Activated CD4-positive, alpha-beta T cell treated with anti-CD3 and anti-CD28 coated beads, Interleukin-2, Interleukin-4, amounts not matched to agents 100 ng/mL and 50 ng/mL, durations not matched to agents 16 hours and 8 hours (primary cell): ENCODE measurements around the gene PSMD8.
A peak's percentile ranks its signal among the peaks of the same experiment; 100 is the strongest.
"Not testable (repeated sequence)": the region's sequence is repeated elsewhere in the genome, so short reads cannot be mapped to it uniquely, and the experiment has no call there.

ENCODE experiments used
- DNase-seq: peaks from one replicate; pipeline ENCODE4 v3.0.0-alpha.2; 2020; ENCODE audit warnings: low spot score

PSMD8 gene

DNA sequence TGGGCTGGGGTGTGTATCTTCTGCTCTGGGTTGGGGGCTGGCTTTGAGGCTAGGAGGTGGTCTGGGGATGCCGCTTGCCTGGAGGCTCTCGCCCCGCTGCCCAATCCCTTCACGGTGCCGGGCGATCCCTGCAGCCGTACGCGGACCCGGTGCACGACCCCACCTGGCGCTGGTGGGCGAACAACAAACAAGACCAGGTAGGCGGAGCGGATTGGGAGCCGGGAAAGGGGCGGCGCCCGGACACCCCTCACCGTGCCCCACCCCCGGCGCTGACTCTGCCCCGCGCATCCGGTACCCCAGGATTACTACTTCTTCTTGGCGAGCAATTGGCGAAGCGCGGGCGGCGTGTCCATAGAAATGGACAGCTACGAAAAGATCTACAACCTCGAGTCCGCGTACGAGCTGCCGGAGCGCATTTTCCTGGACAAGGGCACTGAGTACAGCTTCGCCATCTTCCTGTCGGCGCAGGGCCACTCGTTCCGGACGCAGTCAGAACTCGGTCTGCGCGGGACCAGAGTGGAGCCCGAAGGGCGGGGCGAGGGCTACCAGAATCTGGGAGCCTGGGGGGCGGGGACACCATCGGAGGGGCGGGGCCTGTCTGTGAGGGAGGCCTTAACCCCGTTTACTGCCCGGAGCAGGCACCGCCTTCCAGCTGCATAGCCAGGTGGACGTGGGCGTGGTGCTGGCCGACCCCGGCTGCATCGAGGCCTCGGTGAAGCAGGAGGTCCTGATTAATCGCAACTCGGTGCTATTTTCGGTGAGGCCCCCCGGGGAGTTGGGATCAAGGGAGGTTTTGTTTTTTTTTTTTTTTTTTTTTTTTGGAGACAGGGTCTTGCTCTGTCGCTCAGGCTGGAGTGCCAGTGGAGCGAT is 12.1 kb upstream of the PSMD8 start:
- DNase-seq, result peak; percentile 88

DNA sequence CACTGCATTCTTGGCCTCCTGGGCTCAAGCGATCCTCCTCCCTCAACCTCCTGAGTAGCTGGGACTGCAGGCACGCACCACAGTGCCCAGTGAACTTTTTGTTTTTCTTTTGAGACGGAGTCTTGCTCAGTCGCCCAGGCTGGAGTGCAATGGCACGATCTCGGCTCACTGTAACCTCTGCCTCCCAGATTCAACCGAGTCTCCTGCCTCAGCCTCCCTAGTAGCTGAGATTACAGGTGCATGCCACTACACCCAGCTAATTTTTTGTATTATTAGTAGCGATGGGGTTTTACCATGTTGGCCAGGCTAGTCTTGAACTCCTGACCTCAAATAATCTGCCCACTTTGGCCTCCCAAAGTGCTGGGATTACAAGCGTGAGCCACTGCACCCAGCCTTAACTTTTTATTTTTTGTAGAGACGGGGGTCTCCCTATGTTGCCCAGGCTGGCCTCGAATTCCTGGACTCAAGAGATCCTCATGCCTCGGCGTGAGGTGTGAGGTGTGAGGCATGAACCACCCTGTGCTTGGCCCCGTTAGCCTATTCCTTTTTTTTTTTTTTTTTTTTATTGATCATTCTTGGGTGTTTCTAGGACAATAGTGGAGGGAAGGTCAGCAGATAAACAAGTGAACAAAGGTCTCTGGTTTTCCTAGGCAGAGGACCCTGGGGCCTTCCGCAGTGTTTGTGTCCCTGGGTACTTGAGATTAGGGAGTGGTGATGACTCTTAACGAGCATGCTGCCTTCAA is 11.3 kb upstream of the PSMD8 start:
- not testable (repeated sequence) for DNase-seq

DNA sequence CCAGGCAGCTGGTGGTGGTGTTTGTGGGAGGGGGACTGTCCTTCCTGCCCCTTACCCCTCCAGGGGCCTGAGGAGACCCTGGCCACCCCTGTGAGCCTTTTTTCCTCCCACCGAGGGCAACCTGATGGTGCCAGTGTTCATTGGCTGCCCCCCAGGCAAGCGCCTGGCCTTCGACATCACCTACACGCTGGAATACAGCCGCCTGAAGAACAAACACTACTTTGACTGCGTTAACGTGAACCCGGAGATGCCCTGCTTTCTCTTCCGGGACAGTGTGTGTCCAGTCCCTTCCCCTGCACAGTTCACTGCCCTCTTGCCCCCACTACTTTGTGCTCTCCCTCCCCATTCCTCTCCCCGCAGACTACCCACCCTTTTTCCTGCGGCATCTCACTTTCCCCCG is 7.3 kb upstream of the PSMD8 start:
- DNase-seq, result no peak

DNA sequence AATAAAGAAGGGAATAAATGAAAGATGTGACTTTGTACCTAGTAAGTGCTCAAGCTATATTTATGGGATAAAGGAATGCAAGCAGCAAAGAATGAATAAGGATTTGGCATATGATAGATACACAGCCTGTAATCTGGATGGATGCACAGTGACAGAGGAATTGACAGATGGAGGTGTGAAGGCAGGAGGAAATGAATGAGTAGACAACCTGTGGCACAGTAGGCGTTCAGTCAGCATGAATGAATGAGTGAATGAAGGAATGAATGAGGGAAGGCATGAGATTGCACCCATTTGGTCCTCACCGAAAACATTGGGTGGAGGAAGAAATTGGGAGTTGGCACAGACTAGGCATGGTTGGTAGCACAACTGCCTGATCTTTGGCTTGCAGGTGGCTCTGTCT is 4.8 kb upstream of the PSMD8 start:
- no peak for DNase-seq

DNA sequence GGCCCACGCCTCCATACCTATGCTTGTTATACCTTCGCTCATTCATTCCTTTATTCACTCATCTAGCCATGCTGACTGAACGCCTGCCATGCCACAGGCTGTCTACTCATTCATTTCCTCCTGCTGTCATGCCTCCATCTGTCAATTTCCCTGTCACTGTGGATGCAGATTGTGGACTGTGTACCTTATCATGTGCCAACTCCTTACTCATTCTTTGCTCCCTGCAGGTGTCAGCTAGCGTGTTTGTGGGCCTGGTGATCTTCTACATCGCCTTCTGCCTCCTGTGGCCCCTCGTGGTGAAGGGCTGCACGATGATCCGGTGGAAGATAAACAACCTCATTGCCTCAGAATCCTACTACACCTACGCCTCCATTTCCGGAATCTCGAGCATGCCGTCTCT is 4.1 kb upstream of the PSMD8 start:
- DNase-seq, result no peak

DNA sequence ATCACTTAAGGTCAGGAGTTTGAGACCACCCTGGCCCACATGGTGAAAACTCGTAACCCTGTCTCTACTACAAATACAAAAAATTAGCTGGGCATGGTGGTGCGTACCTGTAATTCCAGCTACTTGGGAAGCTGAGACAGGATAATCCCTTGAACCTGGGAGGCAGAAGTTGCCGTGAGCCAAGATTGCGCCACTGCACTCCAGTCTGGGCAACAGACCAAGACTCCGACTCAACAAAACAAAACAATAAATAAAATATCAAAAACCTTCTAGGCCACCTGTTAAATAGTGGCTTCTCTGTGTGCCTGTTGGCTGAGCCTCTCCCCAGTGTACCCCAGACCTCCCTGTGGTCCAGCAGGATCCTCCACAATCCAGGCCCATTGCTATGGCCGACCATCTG is 3.3 kb upstream of the PSMD8 start:
- DNase-seq, result no peak

DNA sequence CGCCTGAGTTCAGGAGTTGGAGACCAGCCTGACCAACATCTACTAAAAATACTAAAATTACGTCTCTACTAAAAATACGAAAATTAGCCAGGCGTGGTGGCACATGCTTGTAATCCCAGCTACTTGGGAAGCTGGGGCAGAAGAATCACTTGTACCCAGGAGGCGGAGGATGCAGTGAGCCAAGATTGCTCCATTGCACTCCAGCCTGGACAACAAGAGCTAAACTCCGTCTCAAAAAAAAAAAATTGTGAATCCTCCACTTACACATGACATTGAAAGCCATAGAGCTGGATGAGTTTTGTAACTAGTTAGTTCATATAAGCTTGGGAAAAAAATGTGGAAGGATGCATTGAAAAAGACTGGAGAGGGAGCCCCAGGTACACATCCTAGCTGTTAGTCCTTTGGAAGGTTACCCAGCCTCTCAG is 452 bp upstream of the PSMD8 start:
- DNase-seq, result no peak

DNA sequence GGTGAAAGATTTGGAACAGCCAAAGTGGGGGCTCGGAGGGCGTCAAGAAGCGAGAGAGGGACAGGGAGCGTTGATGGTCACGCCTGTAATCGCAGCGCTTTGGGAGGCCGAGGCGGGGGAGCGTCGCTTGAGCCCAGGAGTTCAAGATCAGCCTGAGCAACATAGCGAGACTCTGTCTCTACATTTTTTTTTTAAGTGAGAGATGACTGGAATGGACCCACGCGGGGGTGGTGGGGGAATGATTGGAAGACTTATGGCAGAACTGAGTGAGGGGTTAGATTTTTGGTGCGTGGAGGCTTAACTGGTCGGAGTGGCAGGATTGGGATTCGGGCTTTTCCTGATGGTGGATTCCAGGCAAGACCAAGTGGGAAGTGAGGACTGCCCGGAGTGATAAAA is 725 bp downstream of the PSMD8 start:
- no peak for DNase-seq

DNA sequence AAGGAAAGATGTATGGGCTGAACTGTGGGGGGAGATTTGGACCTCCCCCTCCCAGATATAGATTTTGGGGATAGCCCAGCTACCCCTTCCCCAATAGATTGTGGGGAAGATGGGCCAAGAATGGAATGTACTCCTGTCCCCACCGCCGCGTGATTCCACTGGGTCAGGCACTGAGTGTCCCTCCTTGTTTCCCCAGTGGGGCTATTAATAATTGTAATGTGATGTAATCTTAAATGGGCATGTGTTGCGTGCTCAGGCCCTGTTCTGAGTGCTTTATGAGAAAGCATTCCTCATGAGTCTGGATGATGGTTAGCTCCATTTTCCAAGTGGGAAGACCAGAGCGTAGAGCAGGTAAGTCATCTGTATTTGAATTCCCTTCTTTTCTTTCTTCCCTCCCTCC is 1.4 kb downstream of the PSMD8 start:
- DNase-seq, result no peak

DNA sequence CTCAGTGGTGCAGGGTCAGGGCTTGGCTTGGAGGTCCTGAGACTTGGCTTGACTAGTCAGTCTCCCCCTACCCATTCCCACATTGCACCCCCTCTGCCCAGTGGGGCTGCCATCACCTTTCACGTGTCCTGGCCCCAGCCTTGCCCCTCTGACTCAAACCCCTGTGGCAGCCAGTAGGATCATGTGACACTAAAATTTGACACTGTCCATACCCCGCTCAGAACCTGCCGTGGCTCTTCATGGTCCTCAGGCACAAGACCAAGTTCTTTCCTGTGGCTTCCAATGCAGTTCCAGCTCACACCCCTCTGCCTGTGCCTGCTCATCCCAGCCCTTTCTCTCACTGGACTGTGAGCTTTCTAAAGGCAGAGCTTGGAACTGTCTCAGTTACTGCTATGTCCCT is 2.2 kb downstream of the PSMD8 start:
- no peak for DNase-seq

DNA sequence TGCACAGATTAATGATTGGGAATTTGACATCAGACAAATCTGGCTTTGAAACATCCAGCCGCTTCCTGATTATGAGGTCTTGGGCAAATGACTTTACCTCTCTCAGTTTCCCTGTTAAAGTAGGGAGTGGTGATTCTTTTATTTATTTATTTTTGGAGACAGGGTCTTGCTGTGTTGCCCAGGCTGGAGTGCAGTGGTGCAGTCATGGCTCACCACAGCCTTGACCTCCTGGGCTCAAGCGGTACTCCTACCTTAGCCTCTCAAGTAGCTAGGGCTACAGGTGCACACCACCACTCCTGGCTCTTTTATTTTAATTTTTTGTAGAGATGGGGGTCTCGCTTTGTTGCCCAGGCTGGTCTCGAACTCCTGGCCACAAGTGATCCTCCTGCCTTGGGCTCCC is 2.7 kb downstream of the PSMD8 start:
- no peak for DNase-seq

DNA sequence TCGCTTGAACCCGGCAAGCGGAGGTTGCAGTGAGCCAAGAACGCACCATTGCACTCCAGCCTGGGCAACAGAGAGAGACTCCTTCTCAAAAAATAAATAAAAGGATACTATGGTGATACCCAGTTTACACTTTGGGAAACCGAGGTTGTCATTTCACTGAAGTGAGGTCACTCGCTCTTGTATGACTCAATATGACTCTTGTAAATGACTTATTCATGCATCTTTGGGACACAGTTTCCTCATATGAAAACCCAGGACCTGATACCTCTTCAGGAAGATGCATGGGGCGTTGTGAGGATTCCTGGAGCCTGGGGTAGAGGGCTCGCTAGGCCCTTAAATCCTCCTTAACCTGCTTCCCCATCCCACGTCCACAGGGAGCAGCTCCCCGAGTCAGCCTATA is 4.5 kb downstream of the PSMD8 start:
- DNase-seq, result no peak

DNA sequence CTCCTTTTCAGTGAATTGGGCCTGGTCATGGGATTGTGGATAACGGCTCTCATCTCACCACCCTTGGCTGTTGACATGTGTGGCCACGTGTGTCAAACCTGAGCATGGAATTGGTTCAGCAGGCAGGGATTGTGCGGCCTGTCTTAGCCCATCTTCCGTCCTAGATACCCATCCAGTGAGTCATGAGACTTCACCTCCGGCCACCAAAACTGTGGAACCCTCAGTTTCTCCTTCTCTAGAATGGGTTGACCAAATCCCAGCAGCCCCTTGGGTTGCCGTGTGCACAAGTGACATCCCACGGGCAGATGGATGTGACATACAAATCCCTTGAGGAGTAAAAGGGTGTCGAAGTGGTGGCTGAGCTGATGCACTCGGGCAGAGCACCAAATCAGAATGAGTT is 6.8 kb downstream of the PSMD8 start:
- DNase-seq, result no peak

DNA sequence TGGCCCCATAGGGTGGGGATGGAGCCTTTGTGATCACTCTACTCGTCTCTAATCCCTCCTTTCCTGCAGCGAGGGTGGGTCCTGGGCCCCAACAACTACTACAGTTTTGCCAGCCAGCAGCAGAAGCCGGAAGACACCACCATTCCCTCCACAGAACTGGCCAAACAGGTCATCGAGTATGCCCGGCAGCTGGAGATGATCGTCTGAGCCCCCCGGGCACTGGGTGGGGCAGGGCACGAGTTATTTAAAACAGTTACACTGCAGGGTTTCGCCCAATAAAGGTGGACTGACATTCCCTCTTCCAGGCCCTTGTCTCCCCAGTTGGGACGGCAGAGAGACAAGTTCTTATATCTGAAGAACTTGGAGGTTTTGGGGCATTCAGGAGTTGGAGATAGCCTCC is 8.8 kb downstream of the PSMD8 start:
- no peak for DNase-seq

DNA sequence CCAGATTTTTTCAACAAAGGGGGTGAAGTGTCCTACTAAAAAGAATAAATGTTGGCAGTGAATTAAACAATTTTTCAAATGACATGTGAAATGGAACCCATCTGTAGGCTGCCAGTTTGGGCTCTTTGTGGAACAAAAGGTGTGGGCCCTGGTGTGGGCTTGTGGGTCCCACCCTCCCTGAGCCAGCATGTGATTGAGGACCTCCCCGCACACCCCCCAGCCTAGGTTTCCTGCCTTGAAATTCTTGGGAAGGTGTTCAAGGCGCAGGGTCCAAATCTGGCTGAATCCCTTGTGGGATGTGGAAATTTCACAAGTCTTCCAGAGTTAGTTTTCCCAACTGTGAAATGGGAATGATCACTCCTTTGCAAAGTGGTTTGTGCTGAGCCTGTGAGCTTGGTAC is 9.4 kb downstream of the PSMD8 start:
- DNase-seq, result no peak

DNA sequence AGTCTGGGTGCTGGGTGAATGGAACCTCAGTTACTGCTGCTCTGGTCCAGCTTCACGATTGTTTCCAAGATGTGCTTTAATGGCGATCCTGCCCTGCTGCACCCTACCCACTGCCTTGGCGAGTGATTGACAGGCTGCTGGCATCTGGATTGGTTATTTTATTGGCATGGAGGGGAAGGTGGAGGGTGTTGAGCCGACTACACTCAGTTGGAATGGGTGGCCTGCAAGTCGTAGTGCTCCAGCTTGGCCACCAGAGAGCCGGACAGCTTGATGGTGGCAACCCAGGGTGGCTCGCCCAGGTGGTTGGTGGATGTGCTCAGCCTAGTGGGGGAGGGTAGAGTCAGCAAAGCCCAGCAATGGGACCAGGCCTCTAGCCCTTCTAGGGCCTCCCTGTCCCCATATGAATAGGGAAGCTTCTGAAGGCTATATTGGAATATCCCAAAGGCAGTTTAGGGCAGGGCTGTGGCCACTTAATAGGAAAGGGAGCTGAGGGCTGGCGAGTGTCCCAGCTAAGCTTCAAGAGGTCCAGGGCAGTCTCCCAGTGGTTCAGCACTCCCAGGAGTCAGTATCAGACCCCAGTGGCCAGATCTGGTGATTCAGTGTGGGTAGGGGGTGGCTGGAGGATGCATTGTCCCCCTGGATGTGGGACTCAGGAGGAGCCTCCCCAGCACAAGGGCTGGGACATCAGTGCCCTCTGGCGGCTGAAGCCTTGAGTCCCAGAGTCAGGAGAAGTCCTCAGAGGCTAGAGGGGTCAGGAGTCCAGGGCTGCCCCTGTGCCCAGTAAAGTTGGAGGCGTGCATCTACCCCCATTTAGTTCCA is 10.0 kb downstream of the PSMD8 start:
- DNase-seq, result no peak

DNA sequence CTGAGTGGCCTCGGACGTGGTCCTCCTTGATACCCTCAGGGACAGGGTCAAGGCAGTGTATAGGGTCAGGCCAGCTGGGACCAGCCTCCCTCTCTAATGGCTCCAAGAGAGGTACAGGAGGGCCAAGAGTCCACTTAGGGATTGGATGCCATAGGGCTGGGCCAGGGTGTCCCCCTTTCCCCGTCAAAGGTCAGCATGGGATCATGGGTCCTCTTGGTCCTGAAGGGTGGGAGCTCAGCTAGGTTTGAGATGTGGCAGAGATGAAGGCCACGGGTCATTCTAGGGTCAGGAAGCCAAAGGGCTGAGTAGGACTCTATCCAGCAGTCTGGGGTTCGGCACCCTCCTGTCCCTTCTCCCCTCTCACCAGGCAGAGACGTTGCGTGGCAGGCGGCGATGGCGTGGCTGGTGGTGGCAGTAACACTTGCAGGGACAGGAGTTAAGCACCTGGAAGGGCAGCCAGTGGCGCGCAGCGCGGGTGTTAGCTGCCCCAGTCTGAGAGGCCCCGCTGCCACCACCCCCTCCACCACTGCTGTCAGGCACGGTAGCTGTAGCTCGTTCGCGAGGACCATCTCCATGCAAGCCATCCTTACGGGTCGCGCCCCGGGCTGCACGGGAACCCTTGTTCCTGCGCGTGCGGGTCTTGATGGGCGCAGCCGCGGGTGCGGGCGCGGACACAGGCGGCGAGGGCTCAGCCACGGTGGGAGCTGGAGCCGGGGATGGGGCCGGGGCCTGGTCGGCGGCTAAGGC is 10.9 kb downstream of the PSMD8 start:
- no peak for DNase-seq

DNA sequence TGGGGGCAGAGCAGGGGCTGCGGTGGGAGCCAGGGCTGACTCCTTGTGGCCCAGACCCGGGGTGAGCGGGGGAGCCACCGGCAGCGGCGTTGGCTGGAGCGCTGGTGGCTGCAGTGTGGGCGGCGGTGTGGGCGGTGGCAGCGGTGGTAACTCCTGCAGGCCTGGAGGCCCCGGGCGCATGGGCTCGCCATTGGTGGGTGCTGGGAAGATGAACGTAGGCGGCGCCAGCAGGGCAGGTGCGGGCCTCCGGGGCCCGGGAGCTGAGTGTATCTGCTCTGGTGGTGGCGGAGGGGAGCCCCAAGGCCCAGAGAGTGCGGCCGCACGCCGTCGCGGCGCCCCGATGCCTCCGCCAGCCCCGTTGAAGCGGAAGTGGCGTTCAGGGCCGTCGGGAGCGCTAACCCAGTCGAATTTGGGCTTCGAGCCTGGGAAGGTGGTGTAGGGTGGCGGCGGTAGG is 11.5 kb downstream of the PSMD8 start:
- DNase-seq, result no peak

DNA sequence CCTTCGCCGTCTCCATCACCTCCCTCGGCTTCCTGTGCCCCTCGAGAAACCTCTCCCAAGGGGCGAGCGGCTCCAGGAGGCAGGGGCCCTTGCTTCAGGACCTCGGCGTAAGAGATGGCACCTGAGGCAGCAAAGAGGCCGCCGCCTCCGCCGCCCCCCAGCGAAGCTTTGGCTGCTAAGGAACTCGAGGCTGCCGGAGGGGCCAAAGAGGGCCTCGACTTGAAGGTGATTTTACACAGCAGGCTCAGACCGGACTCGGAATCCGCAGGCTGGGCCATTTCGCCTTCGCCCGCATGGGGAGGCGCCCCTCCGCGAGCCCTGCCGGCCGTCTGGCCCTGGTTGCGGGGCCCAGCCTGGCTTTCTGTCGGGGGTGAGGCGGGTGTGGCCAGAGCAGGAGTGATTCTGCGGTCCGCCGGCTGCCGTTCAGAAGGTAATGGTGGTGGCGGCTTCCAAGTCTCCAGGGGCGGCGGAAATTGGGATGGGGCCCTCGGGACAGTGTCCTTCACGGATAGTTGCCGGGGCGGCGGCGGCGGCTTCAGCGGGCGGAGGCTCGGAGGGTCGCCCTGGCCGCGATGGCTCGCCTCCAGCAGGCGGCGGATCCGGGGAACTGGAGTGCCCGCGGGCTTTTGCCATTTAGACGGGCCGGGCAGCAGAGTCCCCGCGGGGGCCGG is 12.1 kb downstream of the PSMD8 start:
- no peak for DNase-seq

DNA sequence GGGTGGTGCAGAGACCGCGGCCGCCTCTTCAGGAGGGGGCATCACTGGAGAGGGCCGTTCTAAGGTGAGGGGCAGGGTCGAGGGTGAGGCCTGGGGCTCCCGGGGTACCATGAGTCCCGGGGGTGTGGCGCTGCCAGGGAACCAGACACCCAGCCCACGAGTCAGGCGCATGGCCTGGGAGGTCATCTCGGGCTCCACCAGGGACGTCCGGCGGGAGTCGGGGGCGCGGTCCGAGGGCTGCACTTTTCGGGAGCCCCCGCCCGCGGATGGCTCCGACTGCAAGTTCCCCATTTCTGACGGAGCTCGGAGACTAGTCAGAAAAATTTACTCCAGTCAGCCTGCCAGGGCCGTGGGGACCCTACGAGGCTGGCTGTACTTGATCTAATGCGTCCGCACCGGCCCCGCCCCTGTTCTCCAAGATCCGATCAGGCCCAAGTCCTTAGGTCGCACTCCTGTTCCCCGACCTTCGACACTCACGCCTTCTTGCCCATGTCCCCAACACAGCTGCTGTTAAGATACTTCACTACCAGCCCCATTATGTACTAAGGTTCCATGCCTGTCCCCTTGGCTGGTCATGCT is 12.7 kb downstream of the PSMD8 start:
- DNase-seq, result no peak
